Activated T-helper 9 cell treated with anti-CD3 and anti-CD28 coated beads, Interleukin-2, amount 50 U/mL, for 16 hours (primary cell): ENCODE measurements around the gene DAPP1.

Source experiments
- DNase-seq: peaks from one replicate; pipeline ENCODE4 v3.0.0-alpha.2; 2020; ENCODE audit warnings: low read depth

The DAPP1 gene

GRCh38 chr4:99855678-99856077 lies 39.1 kb downstream of the DAPP1 start:
- no peak for DNase-seq

- no peak for DNase-seq
These were observed 39.5 kb downstream of the DAPP1 start for GRCh38 chr4:99856166-99856565.

- DNase-seq = no peak
These were observed 40.7 kb downstream of the DAPP1 start for GRCh38 chr4:99857307-99857706.

GRCh38 chr4:99859618-99860017 lies 43.0 kb downstream of the DAPP1 start:
- DNase-seq = no peak

- DNase-seq = no peak
These were observed 43.9 kb downstream of the DAPP1 start for GRCh38 chr4:99860521-99860920.

GRCh38 chr4:99861120-99861905 lies 44.7 kb downstream of the DAPP1 start:
- no peak for DNase-seq

GRCh38 chr4:99863804-99864203 lies 47.2 kb downstream of the DAPP1 start:
- DNase-seq = no peak

GRCh38 chr4:99868126-99868596 lies 51.5 kb downstream of the DAPP1 start:
- no peak for DNase-seq

- DNase-seq = no peak
These were observed 55.9 kb downstream of the DAPP1 start for GRCh38 chr4:99872570-99872969.

GRCh38 chr4:99875071-99875470 lies 58.4 kb downstream of the DAPP1 start:
- no peak for DNase-seq

GRCh38 chr4:99876946-99877345 lies 60.3 kb downstream of the DAPP1 start:
- no peak for DNase-seq

GRCh38 chr4:99878604-99879003 lies 62.0 kb downstream of the DAPP1 start:
- DNase-seq = no peak

- no peak for DNase-seq
These were observed 62.8 kb downstream of the DAPP1 start for GRCh38 chr4:99879458-99879857.

GRCh38 chr4:99885063-99885664 lies 68.5 kb downstream of the DAPP1 start:
- DNase-seq = no peak

- DNase-seq = no peak
These were observed 69.1 kb downstream of the DAPP1 start for GRCh38 chr4:99885687-99886086.

- DNase-seq = no peak
These were observed 69.5 kb downstream of the DAPP1 start for GRCh38 chr4:99886146-99886545.

GRCh38 chr4:99887837-99888236 lies 71.2 kb downstream of the DAPP1 start:
- no peak for DNase-seq

GRCh38 chr4:99891351-99891750 lies 74.7 kb downstream of the DAPP1 start:
- no peak for DNase-seq

GRCh38 chr4:99893029-99893428 lies 76.4 kb downstream of the DAPP1 start:
- DNase-seq = no peak

- DNase-seq = no peak
These were observed 77.2 kb downstream of the DAPP1 start for GRCh38 chr4:99893839-99894160.

GRCh38 chr4:99894161-99894997 lies 77.8 kb downstream of the DAPP1 start, which contains the start of gene LAMTOR3:
Gene LAMTOR3, minus strand, starts transcription at chr4:99894427. Its CDS starts 464 bp downstream, at chr4:99893963.
- DNase-seq = peak; percentile 84

GRCh38 chr4:99894998-99895397 lies 78.4 kb downstream of the DAPP1 start:
- DNase-seq = no peak

- DNase-seq = no peak
These were observed 98.8 kb downstream of the DAPP1 start for GRCh38 chr4:99915449-99915848.
